Panc1 (cell line): ENCODE data around the gene CRYBG1. TPM values are rescaled to one million over a fixed set of nuclear protein-coding genes. Genes with fewer than 3 reads are reported as not detected.
"Not testable (repeated sequence)": the region's sequence is repeated elsewhere in the genome, so short reads cannot be mapped to it uniquely, and the experiment has no call there.

Experiments
- ATAC-seq: fragments of 200-7000 bp; cut with Tn5 transposase; 2 replicates; pipeline ENCODE4 v1.9.1; 2020; ENCODE audit warnings: mild to moderate bottlenecking, moderate library complexity
- BruUV-seq: library from RNA; stranded (reverse); fragments of 400-500 nt; replicated peaks from 2 replicates; lab custom pipeline; 2021; lab: Mats Ljungman, UMichigan
- CTCF ChIA-PET: fragments of 300-600 bp; sonication (Branson Sonifier 250); formaldehyde crosslinking; loops from one replicate; lab custom pipeline; 2022; ENCODE audit warnings: antibody characterized with exemption; lab: Charles Lee
- POLR2A ChIA-PET: fragments of 300-600 bp; sonication (Branson Sonifier 250); formaldehyde crosslinking; loops from one replicate; lab custom pipeline; 2022; ENCODE audit warnings: antibody characterized with exemption; lab: Charles Lee
- DNase-seq: peaks from one replicate; pipeline ENCODE4 v3.0.0-alpha.2; 2010; ENCODE audit warnings: low read depth, low spot score
- H3K27ac ChIP-seq: 2 replicates; pipeline ENCODE4 v1.5.1; 2011; ENCODE audit warnings: mild to moderate bottlenecking, low read length, inconsistent platforms
- H3K27me3 ChIP-seq: fragments of 200-500 bp; sonication (Bioruptor generic); 2 replicates; pipeline ENCODE4 v1.6.0; 2014; ENCODE audit warnings: low read length, inconsistent platforms; ENCODE audit not compliant: control insufficient read depth, insufficient read depth
- H3K36me3 ChIP-seq: fragments of 200-500 bp; sonication (Bioruptor generic); 2 replicates; pipeline ENCODE4 v1.5.1; 2014; ENCODE audit warnings: inconsistent platforms, mild to moderate bottlenecking, low read length, moderate library complexity; ENCODE audit not compliant: control insufficient read depth, insufficient read depth
- H3K4me1 ChIP-seq: 2 replicates; pipeline ENCODE4 v1.5.1; 2011; ENCODE audit warnings: inconsistent platforms, mild to moderate bottlenecking, low read length, moderate library complexity; ENCODE audit not compliant: control insufficient read depth, insufficient read depth
- H3K4me3 ChIP-seq, 2 experiments: 2 replicates each; pipeline ENCODE4 v1.5.1; 2011 to 2012; ENCODE audit warnings: low read depth in 2 of 2, low read length in 2 of 2, mild to moderate bottlenecking in 2 of 2, inconsistent platforms in 1 of 2, moderate library complexity in 1 of 2
- H3K9me3 ChIP-seq: fragments of 200-500 bp; sonication (Bioruptor generic); 2 replicates; pipeline ENCODE4 v1.5.1; 2014; ENCODE audit warnings: low read depth, mild to moderate bottlenecking, inconsistent platforms, low read length, moderate library complexity; ENCODE audit not compliant: control insufficient read depth, insufficient read depth
- POLR2AphosphoS5 ChIP-seq: IDR thresholded peaks from 2 replicates; pipeline ENCODE4 v1.6.1; 2012; ENCODE audit warnings: mild to moderate bottlenecking, low read depth, low read length, moderate library complexity
- SIN3A ChIP-seq: IDR thresholded peaks from 2 replicates; pipeline ENCODE4 v1.6.1; 2012; ENCODE audit warnings: low read depth, mild to moderate bottlenecking, low read length, moderate library complexity, borderline replicate concordance; ENCODE audit not compliant: insufficient read depth
- TCF7L2 ChIP-seq: IDR thresholded peaks from 2 replicates; pipeline ENCODE4 v1.6.1; 2011; ENCODE audit warnings: mild to moderate bottlenecking, low read depth, low read length, inconsistent platforms
- in situ Hi-C: cut with HindIII; loops from 2 replicates; pipeline ENCODE4 v1.10.0; 2016; ENCODE audit warnings: low sequenced_read_pairs, low pct_unique_long_range_greater_than_20kb
- intact Hi-C: fragments of 100-400 bp; cut with micrococcal nuclease; formaldehyde crosslinking; loops from one replicate; pipeline ENCODE4 v1.10.0; 2022; ENCODE audit not compliant: unreplicated experiment
- total RNA-seq: library from RNA; stranded (reverse); gene quantifications from one replicate; pipeline ENCODE4 v1.2.1, GENCODE V29; 2021; ENCODE audit not compliant: unreplicated experiment
- TF ChIP-seq, protein P1 (sequence below), 2 experiments: IDR thresholded peaks; 2 replicates each; pipeline ENCODE4 v1.6.1; 2011 to 2012; ENCODE audit warnings: low read depth in 2 of 2, control low read depth in 1 of 2, low read length in 1 of 2, mild to moderate bottlenecking in 1 of 2, moderate library complexity in 1 of 2; ENCODE audit not compliant: insufficient read depth in 1 of 2
- TF ChIP-seq, protein P2 (sequence below): fragments of 450-650 bp; IDR thresholded peaks from 2 replicates; pipeline ENCODE4 v1.5.1; 2017; ENCODE audit warnings: mild to moderate bottlenecking

The CRYBG1 gene
- total RNA-seq, 1 experiment from 2014 or later = 32.3 TPM

DNA sequence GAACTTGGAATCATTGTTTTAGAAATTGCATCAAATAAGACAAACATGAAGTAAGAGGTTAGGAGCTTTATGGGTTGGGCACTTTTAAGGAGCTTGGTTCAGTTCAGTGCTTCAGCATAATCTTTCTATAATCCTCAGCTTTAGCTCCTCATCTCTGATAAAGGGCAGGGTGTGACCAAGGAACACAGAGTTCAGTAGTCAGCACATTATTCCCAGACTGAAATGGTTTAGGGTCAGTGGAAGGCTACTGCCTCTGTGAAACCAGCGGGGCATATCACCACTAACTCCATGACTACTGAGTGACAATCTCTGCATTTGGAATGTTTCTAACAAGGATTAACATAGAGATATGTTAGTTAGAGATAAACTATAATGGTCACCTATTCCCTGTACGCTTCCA, 36.9 kb downstream of the CRYBG1 start:
- no TSS peak for BruUV-seq
- Histone ChIP-seq H3K9me3 (no peaks in the 10 kb centered on the region), H3K4me1 (no peaks in the 10 kb centered on the region), H3K27ac (no peak overlapping the region), H3K4me3 (no peak overlapping the region), H3K27me3 (peaks cover 14% of the 10 kb centered on the region; the same call in 1 of the 2 replicates), H3K36me3 (no peaks in the 10 kb centered on the region)
- TF ChIP-seq SIN3A (no peak), POLR2AphosphoS5 (no peak), TCF7L2 (no peak)
- TF ChIP-seq, protein P1, sequence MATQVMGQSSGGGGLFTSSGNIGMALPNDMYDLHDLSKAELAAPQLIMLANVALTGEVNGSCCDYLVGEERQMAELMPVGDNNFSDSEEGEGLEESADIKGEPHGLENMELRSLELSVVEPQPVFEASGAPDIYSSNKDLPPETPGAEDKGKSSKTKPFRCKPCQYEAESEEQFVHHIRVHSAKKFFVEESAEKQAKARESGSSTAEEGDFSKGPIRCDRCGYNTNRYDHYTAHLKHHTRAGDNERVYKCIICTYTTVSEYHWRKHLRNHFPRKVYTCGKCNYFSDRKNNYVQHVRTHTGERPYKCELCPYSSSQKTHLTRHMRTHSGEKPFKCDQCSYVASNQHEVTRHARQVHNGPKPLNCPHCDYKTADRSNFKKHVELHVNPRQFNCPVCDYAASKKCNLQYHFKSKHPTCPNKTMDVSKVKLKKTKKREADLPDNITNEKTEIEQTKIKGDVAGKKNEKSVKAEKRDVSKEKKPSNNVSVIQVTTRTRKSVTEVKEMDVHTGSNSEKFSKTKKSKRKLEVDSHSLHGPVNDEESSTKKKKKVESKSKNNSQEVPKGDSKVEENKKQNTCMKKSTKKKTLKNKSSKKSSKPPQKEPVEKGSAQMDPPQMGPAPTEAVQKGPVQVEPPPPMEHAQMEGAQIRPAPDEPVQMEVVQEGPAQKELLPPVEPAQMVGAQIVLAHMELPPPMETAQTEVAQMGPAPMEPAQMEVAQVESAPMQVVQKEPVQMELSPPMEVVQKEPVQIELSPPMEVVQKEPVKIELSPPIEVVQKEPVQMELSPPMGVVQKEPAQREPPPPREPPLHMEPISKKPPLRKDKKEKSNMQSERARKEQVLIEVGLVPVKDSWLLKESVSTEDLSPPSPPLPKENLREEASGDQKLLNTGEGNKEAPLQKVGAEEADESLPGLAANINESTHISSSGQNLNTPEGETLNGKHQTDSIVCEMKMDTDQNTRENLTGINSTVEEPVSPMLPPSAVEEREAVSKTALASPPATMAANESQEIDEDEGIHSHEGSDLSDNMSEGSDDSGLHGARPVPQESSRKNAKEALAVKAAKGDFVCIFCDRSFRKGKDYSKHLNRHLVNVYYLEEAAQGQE (IDR thresholded peaks at IDR 0.05; ENCODE audit: insufficient read depth in 1 of 2, low read depth in 2 of 2, low read length in 1 of 2) = no peak
- TF ChIP-seq, protein P2, sequence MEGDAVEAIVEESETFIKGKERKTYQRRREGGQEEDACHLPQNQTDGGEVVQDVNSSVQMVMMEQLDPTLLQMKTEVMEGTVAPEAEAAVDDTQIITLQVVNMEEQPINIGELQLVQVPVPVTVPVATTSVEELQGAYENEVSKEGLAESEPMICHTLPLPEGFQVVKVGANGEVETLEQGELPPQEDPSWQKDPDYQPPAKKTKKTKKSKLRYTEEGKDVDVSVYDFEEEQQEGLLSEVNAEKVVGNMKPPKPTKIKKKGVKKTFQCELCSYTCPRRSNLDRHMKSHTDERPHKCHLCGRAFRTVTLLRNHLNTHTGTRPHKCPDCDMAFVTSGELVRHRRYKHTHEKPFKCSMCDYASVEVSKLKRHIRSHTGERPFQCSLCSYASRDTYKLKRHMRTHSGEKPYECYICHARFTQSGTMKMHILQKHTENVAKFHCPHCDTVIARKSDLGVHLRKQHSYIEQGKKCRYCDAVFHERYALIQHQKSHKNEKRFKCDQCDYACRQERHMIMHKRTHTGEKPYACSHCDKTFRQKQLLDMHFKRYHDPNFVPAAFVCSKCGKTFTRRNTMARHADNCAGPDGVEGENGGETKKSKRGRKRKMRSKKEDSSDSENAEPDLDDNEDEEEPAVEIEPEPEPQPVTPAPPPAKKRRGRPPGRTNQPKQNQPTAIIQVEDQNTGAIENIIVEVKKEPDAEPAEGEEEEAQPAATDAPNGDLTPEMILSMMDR = no peak
- CTCF ChIA-PET = interaction anchor here (0.6 kb wide), 1 partner anchor 26 kb away, joined by 3 read pairs; no protein-coding TSS in a partner anchor
- ATAC-seq = no peak
- intact Hi-C loops = no loop called here
- DNase-seq = no peak
- POLR2A ChIA-PET = no interaction called here
- in situ Hi-C loops = no loop called here

DNA sequence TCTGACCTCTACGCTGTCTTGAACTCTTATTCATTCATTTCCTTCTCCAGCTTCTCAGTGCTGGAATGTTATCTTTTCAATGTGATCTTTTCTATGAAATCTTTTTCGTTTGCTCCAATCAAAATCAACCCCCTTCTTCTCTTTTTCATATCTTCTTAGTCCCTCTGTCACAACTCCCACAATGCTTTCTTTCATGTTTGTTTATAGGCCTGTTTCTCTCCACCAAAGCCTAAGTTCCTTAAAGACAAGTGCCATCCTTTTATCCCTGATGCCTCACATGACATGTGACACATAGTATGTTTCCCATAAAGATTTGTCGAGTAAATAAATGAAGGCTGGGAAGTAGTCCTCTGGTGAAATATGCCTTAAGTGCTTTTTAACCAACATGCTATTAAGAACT, 38.1 kb downstream of the CRYBG1 start:
- Histone ChIP-seq H3K27ac (no peak overlapping the region), H3K36me3 (no peaks in the 10 kb centered on the region), H3K4me3 (no peak overlapping the region), H3K9me3 (no peaks in the 10 kb centered on the region), H3K4me1 (no peaks in the 10 kb centered on the region), H3K27me3 (peaks cover 14% of the 10 kb centered on the region; the same call in 1 of the 2 replicates)
- ChIA-PET POLR2A (no interaction called here), CTCF (no interaction called here)
- in situ Hi-C loops = no loop called here
- ATAC-seq (no peak), DNase-seq (no peak)
- no peak for TF ChIP-seq TCF7L2
- TF ChIP-seq, protein P2 = no peak
- TF ChIP-seq SIN3A = no peak
- TF ChIP-seq POLR2AphosphoS5 = no peak
- TF ChIP-seq, protein P1 (IDR thresholded peaks at IDR 0.05; ENCODE audit: insufficient read depth in 1 of 2, low read depth in 2 of 2, low read length in 1 of 2) = no peak
- BruUV-seq = no TSS peak
- intact Hi-C loops = no loop called here

DNA sequence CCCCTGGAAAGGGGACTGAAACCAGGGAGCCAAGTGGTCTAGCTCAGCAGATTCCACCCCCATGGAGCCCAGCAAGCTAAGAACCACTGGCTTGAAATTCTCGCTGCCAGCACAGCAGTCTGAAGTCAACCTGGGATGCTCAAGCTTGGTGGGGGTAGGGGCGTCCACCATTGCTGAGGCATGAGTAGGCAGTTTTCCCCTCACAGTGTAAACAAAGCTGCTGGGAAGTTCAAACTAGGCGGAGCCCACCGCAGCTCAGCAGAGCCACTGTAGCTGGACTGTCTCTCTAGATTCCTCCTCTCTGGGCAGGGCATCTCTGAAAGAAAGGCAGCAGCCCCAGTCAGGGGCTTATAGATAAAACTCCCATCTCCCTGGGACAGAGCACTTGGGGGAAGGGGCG, 44.5 kb downstream of the CRYBG1 start:
- intact Hi-C loops, CTCF ChIA-PET, H3K9me3 ChIP-seq, in situ Hi-C loops, ATAC-seq, H3K27me3 ChIP-seq, BruUV-seq, H3K4me3 ChIP-seq, DNase-seq, H3K27ac ChIP-seq, H3K36me3 ChIP-seq, H3K4me1 ChIP-seq, POLR2A ChIA-PET: not testable (repeated sequence)
